Measurements from ENCODE around the gene FAM20B.

- no peak for TF ChIP-seq CTCF (IDR thresholded peaks at IDR 0.05; ENCODE audit: insufficient read depth, low read length)
- TF ChIP-seq POLR2AphosphoS5 (IDR thresholded peaks at IDR 0.05; ENCODE audit: low read depth), result no peak
- no peak for TF ChIP-seq REST (IDR thresholded peaks at IDR 0.05; ENCODE audit: insufficient replicate concordance, low read depth)
Observed at GRCh38 chr1:179094818-179095217, 69.1 kb downstream of the FAM20B start.
